Uterus (tissue), 4 donors: ENCODE data around the gene FOXC2. TPM values are rescaled to one million over a fixed set of nuclear protein-coding genes. Genes with fewer than 3 reads are reported as not detected.

ENCODE experiments used
- DNase-seq, 2 donors: peaks; one replicate each; pipeline ENCODE4 v3.0.0-alpha.2; 2019 to 2020
- H3K27ac ChIP-seq, 2 donors: fragments of 200-600 bp; sonication (generic); 1 replicate in 1 of 2; 2 replicates in 1 of 2; pipeline ENCODE4 v1.5.1; 2016 to 2018
- H3K27me3 ChIP-seq, 2 donors: fragments of 200-600 bp; sonication (generic); one replicate each; pipeline ENCODE4 v1.5.1; 2018 to 2019; ENCODE audit warnings: control low read depth in 1 of 2
- H3K36me3 ChIP-seq, 2 donors: fragments of 200-600 bp; sonication (generic); one replicate each; pipeline ENCODE4 v1.5.1; 2019; ENCODE audit warnings: control low read depth in 1 of 2
- H3K4me1 ChIP-seq, 2 donors: fragments of 200-600 bp; sonication (generic); one replicate each; pipeline ENCODE4 v1.5.1; 2018 to 2019; ENCODE audit warnings: control low read depth in 1 of 2
- H3K4me3 ChIP-seq, 2 donors: fragments of 200-600 bp; sonication (generic); 1 replicate in 1 of 2; 2 replicates in 1 of 2; pipeline ENCODE4 v1.5.1; 2018 to 2019; ENCODE audit warnings: mild to moderate bottlenecking in 1 of 2
- H3K9me3 ChIP-seq, 2 donors: fragments of 200-600 bp; sonication (generic); one replicate each; pipeline ENCODE4 v1.5.1; 2019; ENCODE audit warnings: control low read depth in 1 of 2
- POLR2A ChIP-seq, 2 donors: fragments of 450-650 bp; IDR thresholded peaks; one replicate each; pipeline ENCODE4 v1.6.1; 2016; ENCODE audit warnings: antibody characterized with exemption in 2 of 2, mild to moderate bottlenecking in 1 of 2, moderate library complexity in 1 of 2
- intact Hi-C: fragments of 100-400 bp; cut with DNase I; formaldehyde crosslinking; loops from one replicate; pipeline ENCODE4 v1.15.1; 2023; ENCODE audit warnings: low total_unique reads
- total RNA-seq, 4 donors: library from RNA; depleted of rRNA in 3 of 4; stranded (reverse); fragments of >200 nt in 3 of 4; gene quantifications; one replicate each; pipeline versions ENCODE4 v1.1.0 to v1.2.4, GENCODE V29; 2014 to 2023
- TF ChIP-seq, protein P1 (sequence below), 4 experiments: fragments of 200-600 bp in 2 of 4; fragments of 450-650 bp in 2 of 4; sonication (generic) in 2 of 4; IDR thresholded peaks; one replicate each; pipeline ENCODE4 v1.5.1; 2016 to 2019; ENCODE audit warnings: antibody characterized with exemption in 4 of 4, mild to moderate bottlenecking in 2 of 4, moderate library complexity in 1 of 4
- donor health status: DM: yes; HTN: yes; CAD: no.

Gene FOXC2
- total RNA-seq, 4 donors from 2014 or later = 0.21 to 2.6 TPM; not detected in 2

DNA sequence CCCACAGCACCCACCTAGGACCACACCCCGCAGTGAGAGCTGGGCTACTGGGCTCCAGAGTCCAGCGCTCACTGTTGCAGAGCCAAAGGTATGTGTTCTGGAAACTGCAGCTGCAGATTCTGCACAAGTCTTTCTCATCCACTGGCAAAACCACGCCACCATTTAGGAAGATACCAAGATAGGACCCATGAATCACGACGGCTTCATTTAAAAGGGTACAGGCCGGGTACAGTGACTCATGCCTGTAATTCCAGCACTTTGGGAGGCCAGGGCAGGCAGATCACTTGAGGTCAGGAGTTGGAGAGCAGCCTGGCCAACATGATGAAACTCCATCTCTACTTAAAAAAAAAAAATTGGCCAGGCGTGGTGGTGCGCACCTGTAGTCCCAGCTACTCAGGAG lies 37.5 kb upstream of the FOXC2 start:
- Histone ChIP-seq H3K36me3 (no peaks in the 10 kb centered on the region), H3K9me3 (no peaks in the 10 kb centered on the region), H3K4me3 (no peak overlapping the region), H3K4me1 (no peaks in the 10 kb centered on the region), H3K27ac (no peak overlapping the region), H3K27me3 (no peaks in the 10 kb centered on the region)
- no peak for TF ChIP-seq POLR2A (IDR thresholded peaks at IDR 0.05)
- TF ChIP-seq, protein P1, sequence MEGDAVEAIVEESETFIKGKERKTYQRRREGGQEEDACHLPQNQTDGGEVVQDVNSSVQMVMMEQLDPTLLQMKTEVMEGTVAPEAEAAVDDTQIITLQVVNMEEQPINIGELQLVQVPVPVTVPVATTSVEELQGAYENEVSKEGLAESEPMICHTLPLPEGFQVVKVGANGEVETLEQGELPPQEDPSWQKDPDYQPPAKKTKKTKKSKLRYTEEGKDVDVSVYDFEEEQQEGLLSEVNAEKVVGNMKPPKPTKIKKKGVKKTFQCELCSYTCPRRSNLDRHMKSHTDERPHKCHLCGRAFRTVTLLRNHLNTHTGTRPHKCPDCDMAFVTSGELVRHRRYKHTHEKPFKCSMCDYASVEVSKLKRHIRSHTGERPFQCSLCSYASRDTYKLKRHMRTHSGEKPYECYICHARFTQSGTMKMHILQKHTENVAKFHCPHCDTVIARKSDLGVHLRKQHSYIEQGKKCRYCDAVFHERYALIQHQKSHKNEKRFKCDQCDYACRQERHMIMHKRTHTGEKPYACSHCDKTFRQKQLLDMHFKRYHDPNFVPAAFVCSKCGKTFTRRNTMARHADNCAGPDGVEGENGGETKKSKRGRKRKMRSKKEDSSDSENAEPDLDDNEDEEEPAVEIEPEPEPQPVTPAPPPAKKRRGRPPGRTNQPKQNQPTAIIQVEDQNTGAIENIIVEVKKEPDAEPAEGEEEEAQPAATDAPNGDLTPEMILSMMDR (IDR thresholded peaks at IDR 0.05) = no peak
- no peak for DNase-seq
- intact Hi-C loops = no loop called here

DNA sequence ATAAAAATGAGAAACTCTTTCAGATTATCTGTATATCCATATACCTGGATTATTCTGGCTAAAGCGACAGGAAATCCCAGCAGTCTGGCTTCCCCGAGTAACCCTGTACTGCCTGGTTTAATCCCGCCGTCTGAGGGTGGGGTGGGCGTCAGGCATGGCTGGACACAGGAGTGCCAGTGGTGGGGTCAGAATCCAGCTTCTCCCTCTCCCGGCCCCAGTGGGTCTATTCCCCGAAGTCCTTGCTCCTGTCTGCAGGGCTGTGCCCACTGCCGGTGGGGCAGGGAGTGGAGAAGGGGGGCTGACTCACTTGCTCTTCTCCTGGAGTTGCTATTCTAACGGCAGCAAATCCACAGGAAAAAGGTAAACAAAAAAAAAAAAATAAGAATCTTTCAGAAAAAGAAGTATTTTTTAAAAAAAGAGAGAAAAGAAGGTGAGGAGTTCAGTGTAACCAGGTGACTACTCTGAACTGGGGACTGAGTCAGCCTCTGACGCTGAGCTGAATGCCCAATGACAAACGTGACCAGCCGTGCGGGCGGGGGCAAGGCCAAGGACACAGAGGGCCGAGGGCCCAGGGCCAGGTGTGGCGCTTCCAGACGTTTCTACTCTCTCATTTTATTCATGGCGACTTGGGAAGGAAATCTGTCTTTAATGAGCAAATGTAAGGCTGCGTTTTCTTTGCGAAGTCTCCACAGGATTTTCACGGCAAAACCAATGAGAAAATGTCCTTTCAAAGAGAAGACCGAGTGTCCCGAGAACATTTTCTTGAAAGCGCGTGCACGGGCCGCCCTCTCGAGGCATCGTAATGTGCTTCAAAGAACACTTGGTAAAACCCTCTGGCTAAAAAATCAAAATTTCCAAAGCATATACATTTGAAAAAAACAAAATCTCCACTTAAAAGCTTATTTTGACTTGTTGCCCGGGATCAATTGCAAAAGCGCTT lies 36.1 kb upstream of the FOXC2 start:
- H3K27me3 ChIP-seq = no peaks in the 10 kb centered on the region
- DNase-seq = no peak
- no peak for TF ChIP-seq POLR2A (IDR thresholded peaks at IDR 0.05)
- TF ChIP-seq, protein P1 (IDR thresholded peaks at IDR 0.05) = no peak
- H3K9me3 ChIP-seq = no peaks in the 10 kb centered on the region
- no peaks in the 10 kb centered on the region for H3K36me3 ChIP-seq
- H3K27ac ChIP-seq = no peak overlapping the region
- no peak overlapping the region for H3K4me3 ChIP-seq
- intact Hi-C loops = no loop called here
- no peaks in the 10 kb centered on the region for H3K4me1 ChIP-seq

DNA sequence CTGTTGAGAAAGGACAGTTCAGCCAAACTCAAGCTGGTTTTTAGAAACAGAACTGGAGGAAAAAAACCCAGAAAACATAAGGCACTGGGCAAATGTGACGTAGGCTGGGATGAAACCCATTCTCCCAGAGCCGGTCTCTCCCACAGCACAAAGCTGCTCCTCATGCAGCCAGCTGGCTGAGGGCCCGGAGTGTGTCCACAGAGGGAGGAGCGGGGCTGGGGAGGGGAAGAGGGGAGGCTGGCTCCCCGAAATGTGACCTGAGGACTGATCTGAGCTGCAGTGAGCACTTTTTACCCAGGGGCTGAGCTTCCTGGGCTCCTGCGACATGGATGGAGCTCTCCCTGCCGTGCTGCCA lies 35.5 kb upstream of the FOXC2 start:
- TF ChIP-seq POLR2A (IDR thresholded peaks at IDR 0.05) = no peak
- TF ChIP-seq, protein P1 (IDR thresholded peaks at IDR 0.05) = no peak
- no peaks in the 10 kb centered on the region for H3K4me1 ChIP-seq
- no peak overlapping the region for H3K27ac ChIP-seq
- H3K4me3 ChIP-seq = no peak overlapping the region
- H3K36me3 ChIP-seq = no peaks in the 10 kb centered on the region
- H3K9me3 ChIP-seq = no peaks in the 10 kb centered on the region
- H3K27me3 ChIP-seq = no peaks in the 10 kb centered on the region
- peak; percentile 32 to 62 for DNase-seq
- intact Hi-C loops = no loop called here

DNA sequence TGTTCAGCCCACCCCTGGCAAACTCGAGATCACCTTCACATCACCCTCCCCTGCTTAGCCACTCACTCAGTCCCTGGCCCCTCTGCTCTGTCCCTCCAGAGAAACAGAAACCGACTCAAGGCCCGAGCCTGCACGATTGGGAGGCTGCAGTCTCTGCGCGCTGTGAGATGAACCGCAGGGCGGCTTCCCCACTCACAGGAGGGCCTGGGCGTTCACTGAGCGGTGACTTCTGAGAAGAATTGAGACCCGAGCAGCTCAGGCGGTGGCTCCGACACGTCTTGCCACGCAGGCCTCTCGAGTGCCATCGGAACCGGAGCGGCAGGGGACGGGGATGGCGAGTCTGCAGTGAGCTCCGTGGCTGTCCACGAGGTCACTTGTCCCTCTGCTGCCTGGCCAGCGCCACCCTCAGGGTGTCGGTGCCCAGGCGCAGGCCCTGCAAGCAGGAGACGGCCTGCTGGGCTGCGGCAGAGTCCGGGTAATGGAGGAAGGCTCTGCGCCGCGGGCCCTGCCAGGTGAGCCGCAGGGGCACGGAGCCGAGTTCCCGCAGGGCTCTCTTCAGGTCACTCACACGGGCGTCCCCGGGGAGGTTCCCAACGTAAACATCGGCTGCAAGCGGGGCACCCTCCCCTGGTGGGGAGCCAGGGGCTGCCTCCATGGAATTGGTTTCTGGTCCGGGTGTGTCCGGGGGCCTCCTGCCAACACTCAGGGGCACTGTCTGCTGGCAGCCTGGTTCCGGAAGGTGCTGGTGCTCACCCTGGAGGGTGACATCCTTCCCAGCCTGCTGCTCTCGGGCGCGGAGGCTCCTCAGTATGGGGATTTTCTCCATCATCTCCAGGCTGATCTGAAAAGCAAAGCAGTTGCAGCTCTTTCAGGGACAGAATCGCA lies 34.7 kb upstream of the FOXC2 start:
- Histone ChIP-seq H3K27ac (no peak overlapping the region), H3K4me3 (no peak overlapping the region), H3K36me3 (no peaks in the 10 kb centered on the region), H3K27me3 (no peaks in the 10 kb centered on the region), H3K4me1 (no peaks in the 10 kb centered on the region), H3K9me3 (no peaks in the 10 kb centered on the region)
- TF ChIP-seq POLR2A (IDR thresholded peaks at IDR 0.05) = no peak
- TF ChIP-seq, protein P1 (IDR thresholded peaks at IDR 0.05) = no peak
- intact Hi-C loops = no loop called here
- no peak for DNase-seq

DNA sequence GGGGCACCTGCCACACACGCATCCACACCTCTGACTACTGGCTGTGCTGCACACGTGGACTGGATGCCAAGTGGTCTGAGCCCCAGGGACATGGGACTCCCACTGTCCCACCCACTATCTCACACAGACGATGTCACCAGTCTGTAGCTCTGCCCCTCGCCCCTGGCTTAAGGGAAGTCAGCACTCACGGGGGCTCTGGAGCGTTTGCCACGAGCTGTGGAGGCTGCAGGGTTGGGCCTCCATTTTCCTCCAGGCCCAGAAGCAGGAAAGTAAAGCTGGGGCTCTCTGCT lies 34.2 kb upstream of the FOXC2 start:
- Histone ChIP-seq H3K9me3 (no peaks in the 10 kb centered on the region), H3K27ac (no peak overlapping the region), H3K4me3 (no peak overlapping the region), H3K27me3 (no peaks in the 10 kb centered on the region), H3K4me1 (no peaks in the 10 kb centered on the region), H3K36me3 (no peaks in the 10 kb centered on the region)
- intact Hi-C loops = no loop called here
- DNase-seq = no peak
- TF ChIP-seq POLR2A (IDR thresholded peaks at IDR 0.05) = no peak
- TF ChIP-seq, protein P1 (IDR thresholded peaks at IDR 0.05) = no peak
